Activated CD4-positive, alpha-beta T cell treated with anti-CD3 and anti-CD28 coated beads, Interleukin-2, amount 10 ng/mL, durations not matched to agents 24 days and 14 days (primary cell): ENCODE results near the gene BRMS1. TPM values are rescaled to one million over a fixed set of nuclear protein-coding genes. Genes with fewer than 3 reads are reported as not detected.

Experiments
- DNase-seq: peaks from one replicate; pipeline ENCODE4 v3.0.0; 2022
- H3K27ac Mint-ChIP-seq: one replicate; pipeline ENCODE4 v1.8.0; 2022; ENCODE audit warnings: mild to moderate bottlenecking, mixed read lengths
- H3K27me3 Mint-ChIP-seq: one replicate; pipeline ENCODE4 v1.8.0; 2022; ENCODE audit warnings: mixed read lengths
- H3K36me3 Mint-ChIP-seq: one replicate; pipeline ENCODE4 v1.8.0; 2022; ENCODE audit warnings: low read depth, mild to moderate bottlenecking, mixed read lengths
- H3K4me1 Mint-ChIP-seq: one replicate; pipeline ENCODE4 v1.8.0; 2021; ENCODE audit warnings: mixed read lengths
- H3K4me3 Mint-ChIP-seq: one replicate; pipeline ENCODE4 v1.8.0; 2022; ENCODE audit warnings: mild to moderate bottlenecking, moderate library complexity, mixed read lengths
- H3K9me3 Mint-ChIP-seq: one replicate; pipeline ENCODE4 v1.8.0; 2021; ENCODE audit warnings: mixed read lengths
- intact Hi-C: fragments of 100-400 bp; cut with micrococcal nuclease; formaldehyde crosslinking; loops from one replicate; pipeline ENCODE4 v1.15.1; 2023
- total RNA-seq: library from RNA; stranded (reverse); gene quantifications from 2 replicates; pipeline ENCODE4 v1.2.3, GENCODE V29; 2022

BRMS1 gene
- total RNA-seq, 1 donor from 2014 or later = 55.6 TPM

DNA sequence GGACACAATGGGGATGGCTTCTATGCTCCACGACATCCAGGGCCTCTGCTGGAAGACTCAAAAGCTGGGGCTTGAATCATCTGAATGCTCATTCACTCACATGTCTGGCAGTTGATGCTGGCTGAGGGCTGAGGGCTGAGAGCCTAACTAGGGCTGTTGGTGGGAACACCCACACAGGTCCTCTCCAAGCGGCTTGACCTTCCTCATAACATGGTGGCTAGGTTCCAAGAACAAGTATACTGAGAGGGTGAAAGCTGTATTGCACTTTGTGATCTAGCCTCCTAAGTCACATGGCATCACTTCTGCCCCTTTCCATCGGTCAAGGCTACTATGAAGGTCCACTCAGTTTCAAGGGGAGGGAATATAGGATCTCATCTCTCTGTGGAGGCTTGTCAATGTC, 45.7 kb downstream of the BRMS1 start:
- intact Hi-C loops = no loop called here
- no peaks in the 10 kb centered on the region for H3K4me1 Mint-ChIP-seq
- no peak overlapping the region for H3K27ac Mint-ChIP-seq
- H3K36me3 Mint-ChIP-seq = no peaks in the 10 kb centered on the region
- no peak for DNase-seq
- peaks cover 3% of the 10 kb centered on the region for H3K27me3 Mint-ChIP-seq
- no peaks in the 10 kb centered on the region for H3K9me3 Mint-ChIP-seq
- H3K4me3 Mint-ChIP-seq = no peak overlapping the region

DNA sequence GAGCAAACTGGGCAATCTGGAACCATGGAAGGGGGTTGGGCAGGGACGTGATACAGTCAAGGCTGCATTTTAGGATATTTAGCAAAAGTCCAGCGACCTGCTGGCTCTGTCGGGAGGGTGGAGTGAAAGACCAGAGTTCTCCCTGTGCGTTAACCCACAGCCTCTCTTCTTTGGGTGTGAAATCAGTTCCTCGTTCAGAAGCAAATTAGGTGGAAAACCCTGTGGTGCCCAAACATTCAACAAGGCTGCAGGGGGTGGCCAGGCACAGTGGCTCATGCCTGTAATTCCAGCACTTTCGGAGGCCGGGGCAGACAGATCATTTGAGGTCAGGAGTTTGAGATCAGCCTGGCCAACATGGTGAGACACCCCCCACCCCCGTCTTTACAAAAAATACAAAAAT, 47.3 kb downstream of the BRMS1 start:
- no peaks in the 10 kb centered on the region for H3K9me3 Mint-ChIP-seq
- intact Hi-C loops = no loop called here
- no peak overlapping the region for H3K4me3 Mint-ChIP-seq
- peaks cover 15% of the 10 kb centered on the region for H3K27me3 Mint-ChIP-seq
- no peak for DNase-seq
- H3K27ac Mint-ChIP-seq = no peak overlapping the region
- H3K36me3 Mint-ChIP-seq = no peaks in the 10 kb centered on the region
- peaks cover 3% of the 10 kb centered on the region for H3K4me1 Mint-ChIP-seq

DNA sequence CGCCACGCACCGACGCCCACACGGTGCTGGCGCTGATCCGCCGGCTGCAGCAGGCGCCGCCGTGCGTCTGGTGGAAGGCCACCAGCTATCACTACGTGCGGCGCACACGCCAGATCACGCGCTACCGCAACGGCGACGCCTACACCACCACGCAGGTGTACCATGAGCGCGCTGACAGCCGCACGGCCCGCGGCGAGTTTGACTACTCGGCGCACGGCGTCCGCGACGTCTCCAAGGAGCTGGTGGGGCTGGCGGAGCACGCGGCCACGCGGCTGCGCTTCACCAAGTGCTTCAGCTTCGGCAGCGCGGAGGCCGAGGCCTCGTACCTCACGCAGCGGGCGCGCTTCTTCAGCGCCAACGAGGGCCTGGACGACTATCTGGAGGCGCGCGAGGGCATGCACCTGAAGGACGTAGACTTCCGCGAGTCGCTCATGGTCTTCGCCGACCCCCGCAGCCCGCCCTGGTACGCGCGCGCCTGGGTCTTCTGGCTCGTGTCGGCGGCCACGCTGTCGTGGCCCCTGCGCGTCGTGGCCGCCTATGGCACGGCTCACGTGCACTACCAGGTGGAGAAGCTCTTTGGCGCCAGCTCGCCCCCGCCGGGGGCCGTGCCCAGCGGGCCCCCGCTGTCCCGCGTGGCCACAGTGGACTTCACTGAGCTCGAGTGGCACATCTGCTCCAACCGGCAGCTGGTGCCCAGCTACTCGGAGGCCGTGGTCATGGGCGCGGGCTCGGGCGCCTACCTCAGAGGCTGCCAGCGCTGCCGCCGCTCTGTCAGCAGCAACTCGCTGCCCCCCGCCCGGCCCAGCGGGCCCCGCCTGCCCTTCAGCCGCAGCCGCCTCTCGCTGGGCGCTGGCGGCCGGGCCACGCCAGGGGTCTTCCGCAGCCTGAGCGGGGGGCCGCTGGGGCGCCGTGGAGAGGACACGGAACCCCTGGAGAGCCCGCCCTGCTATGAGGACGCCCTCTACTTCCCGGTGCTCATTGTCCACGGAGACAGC, 50.0 kb downstream of the BRMS1 start:
- H3K27me3 Mint-ChIP-seq = peaks cover 30% of the 10 kb centered on the region
- intact Hi-C loops = no loop called here
- H3K36me3 Mint-ChIP-seq = no peaks in the 10 kb centered on the region
- DNase-seq = no peak
- peaks cover 4% of the 10 kb centered on the region for H3K9me3 Mint-ChIP-seq
- no peak overlapping the region for H3K4me3 Mint-ChIP-seq
- no peak overlapping the region for H3K27ac Mint-ChIP-seq
- peaks cover 16% of the 10 kb centered on the region for H3K4me1 Mint-ChIP-seq

DNA sequence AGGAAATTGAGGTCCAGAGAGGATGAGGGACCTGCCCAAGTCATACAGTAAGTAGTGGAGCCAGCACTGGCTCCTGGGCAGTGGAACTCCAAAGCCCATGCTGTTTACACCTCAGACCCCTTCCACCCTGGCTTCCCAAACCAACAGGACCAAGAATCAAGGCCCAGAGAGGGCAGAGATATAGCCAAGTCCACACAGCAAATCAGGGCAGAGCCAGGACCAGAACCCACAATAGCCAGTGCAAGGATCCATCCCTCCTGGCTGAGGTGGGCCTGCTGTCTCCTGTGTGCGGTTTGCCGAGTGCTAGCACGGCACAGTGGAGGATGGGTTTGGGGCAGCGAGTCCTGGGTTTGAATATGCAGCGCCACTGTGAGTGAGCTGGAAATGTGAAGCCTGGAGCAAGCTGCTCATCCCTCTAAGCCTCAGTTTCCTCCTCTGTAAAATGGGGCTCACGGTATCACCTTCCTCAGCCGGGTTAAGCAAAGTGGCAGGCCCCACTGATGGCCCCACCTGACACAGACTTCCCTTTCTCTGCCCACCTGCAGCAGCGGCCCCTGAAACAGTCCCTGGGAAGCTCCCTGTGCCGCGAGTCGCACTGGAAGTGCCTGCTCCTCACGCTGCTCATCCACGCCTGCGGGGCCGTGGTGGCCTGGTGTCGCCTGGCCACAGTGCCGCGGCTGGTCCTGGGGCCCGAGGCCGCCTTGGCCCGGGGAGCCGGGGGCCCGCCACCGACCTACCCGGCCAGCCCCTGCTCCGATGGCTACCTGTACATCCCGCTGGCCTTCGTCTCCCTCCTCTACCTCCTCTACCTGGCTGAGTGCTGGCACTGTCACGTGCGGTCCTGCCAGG, 50.9 kb downstream of the BRMS1 start:
- Mint-ChIP-seq H3K9me3 (peaks cover 4% of the 10 kb centered on the region), H3K36me3 (peaks cover 2% of the 10 kb centered on the region), H3K4me1 (peaks cover 24% of the 10 kb centered on the region), H3K27me3 (peaks cover 32% of the 10 kb centered on the region), H3K27ac (no peak overlapping the region), H3K4me3 (no peak overlapping the region)
- intact Hi-C loops = no loop called here
- peak; percentile 55 for DNase-seq

DNA sequence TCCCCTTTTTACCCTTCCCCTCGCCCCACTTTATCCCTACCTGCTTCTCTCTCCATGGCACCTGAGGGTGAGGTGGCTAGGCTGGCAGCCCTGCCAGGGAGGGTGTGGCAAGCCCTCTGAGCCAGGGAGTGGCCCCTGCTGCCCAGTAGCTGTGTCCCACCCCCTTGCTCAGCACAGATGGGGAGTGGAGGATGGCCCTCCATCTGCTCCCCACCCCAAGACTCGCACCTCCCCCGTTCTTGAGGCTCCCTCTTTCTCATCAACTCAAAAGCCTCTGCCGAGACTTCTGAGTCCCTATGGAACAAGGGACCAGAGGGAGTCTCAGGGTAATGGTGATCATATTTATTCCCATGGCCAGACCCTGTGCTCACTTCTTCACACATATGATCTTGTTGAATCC, 51.6 kb downstream of the BRMS1 start:
- Mint-ChIP-seq H3K9me3 (peaks cover 4% of the 10 kb centered on the region), H3K4me1 (peaks cover 25% of the 10 kb centered on the region), H3K4me3 (no peak overlapping the region), H3K27ac (no peak overlapping the region), H3K27me3 (peaks cover 32% of the 10 kb centered on the region), H3K36me3 (peaks cover 2% of the 10 kb centered on the region)
- no peak for DNase-seq
- intact Hi-C loops = no loop called here

DNA sequence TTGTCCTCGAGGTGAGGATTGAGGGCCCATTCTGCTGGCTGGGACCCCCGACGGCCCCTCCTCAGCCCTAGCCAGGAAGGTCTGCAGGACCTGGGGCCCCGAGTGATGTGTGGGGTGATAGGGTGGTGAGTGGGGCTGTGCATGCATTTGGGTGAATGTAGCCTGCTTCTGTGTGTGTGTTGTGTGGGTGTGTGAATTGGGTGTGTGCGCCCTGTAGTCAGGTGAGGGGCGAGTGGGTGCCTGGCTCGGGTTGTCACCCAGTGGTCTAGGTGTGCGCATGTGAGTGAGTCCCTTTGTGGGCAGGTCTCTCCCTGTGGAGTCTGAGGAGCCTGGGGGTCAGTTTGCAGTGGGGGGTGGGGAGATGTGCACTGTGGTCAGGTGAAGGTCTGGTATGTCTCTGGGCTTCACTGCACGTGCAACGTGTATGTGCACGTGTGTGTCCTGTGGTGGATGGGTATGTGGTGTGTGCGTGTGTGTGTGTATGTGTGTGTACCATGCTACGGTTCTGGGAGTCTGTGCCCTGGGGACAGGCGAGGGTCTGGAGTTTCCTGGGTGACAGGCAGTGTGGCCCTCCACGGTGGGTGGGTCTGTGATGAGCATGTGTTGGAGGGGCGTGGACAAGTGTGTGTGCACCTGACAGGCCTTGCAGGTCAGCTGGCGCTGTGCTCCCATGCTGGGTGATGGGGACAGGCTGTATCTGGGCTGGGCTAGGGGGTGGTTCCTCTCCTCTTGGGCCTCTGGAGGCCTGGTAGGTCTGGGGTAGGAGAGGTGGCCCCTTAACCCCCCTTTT, 52.2 kb downstream of the BRMS1 start:
- Mint-ChIP-seq H3K4me1 (peaks cover 28% of the 10 kb centered on the region), H3K36me3 (peaks cover 2% of the 10 kb centered on the region), H3K27ac (peak overlapping the region; percentile 16), H3K4me3 (peak overlapping the region; percentile 65), H3K27me3 (peaks cover 32% of the 10 kb centered on the region), H3K9me3 (peaks cover 4% of the 10 kb centered on the region)
- intact Hi-C loops = no loop called here
- DNase-seq = peak; percentile 58

DNA sequence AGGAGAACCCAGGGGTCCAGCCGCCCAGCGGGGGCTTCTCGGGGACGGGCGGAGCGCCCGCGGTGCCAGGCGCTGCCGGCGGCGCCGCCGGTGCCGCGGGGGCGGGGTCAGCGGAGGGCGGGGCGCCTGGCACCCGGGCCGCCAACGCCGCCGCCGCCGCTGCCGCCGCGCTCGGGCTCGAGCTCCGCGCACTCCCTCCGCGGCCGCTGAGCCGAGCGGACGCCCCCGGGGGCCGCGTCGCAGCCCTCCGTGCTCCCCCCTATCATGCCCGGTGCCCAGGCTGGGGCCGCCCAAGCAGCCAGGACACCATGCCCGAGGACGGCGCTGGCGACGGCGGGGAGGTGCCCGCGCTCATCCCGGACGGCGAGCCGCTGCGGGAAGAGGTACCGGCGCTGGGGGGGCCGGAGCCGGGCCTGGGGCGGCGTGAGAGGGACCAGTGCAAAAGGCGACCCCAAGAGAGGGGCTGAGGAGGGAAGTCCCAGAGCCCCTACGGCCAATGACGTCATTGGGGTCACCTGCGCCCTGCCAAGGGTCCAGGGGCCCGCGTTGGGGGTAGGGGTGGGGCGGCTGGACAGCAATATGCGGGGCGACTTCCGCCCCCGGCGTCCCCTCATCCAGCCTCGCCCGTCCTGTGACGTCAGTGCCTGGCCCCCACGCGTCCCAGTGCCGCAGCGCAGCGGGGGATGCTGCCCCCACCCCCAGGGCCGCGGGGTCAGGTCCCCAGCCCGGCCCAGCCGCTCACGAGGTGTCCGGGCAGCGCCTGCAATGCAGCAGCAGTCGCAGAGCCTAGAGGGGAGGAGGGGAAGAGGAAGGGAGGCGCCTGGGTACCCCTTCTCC, 53.0 kb downstream of the BRMS1 start, which contains the start of gene TMEM151A:
TSS of gene TMEM151A (plus strand) at position 189 of the 837 bp plus-strand sequence. CDS start at position 309, 120 bp downstream.
- H3K9me3 Mint-ChIP-seq = peaks cover 4% of the 10 kb centered on the region
- peaks cover 29% of the 10 kb centered on the region for H3K4me1 Mint-ChIP-seq
- H3K27me3 Mint-ChIP-seq = peaks cover 32% of the 10 kb centered on the region
- H3K36me3 Mint-ChIP-seq = peaks cover 4% of the 10 kb centered on the region
- H3K27ac Mint-ChIP-seq = peak within 1 kb of the TSS; percentile 16
- DNase-seq = peak; percentile 75
- peak within 1 kb of the TSS; percentile 84 for H3K4me3 Mint-ChIP-seq
- intact Hi-C loops = no loop called here

DNA sequence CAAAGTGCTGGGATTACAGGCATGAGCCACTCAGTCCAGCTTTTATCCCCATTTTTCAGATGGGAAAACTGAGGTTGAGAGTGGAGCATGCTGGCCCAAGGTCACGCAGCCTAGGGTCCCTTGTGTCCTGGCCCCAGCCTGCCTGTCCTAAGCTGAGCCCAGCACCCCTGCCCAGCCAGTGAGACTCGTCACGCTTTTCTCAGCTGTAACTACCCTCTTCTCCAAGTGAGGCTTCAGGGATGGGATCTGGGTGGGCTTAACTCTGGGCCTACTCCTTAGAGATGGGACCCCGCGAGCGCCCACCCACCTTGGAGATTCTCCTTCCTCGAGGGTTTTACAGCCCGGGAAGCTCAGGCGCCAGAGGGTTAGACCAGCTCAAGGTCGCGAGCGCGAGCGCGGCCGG, 53.6 kb downstream of the BRMS1 start:
- intact Hi-C loops = no loop called here
- no peak overlapping the region for H3K27ac Mint-ChIP-seq
- H3K36me3 Mint-ChIP-seq = peaks cover 4% of the 10 kb centered on the region
- DNase-seq = peak; percentile 59
- H3K4me1 Mint-ChIP-seq = peaks cover 32% of the 10 kb centered on the region
- peaks cover 4% of the 10 kb centered on the region for H3K9me3 Mint-ChIP-seq
- H3K4me3 Mint-ChIP-seq = no peak overlapping the region
- H3K27me3 Mint-ChIP-seq = peaks cover 32% of the 10 kb centered on the region

DNA sequence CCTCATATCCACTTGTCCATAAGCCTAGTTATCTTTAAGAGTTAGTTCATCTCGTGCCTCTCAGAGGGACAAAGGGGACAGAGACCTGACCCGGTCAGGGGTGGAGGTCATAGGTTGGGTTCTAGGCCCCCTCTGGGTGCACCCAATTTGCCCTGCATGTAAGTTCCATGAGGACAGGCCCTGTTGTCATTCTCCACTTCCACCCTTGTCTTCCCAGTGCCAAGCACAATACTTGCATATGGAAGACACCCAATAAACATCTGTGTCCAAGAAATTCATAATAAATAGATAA, 54.6 kb downstream of the BRMS1 start:
- intact Hi-C loops = no loop called here
- Mint-ChIP-seq H3K4me1 (peaks cover 32% of the 10 kb centered on the region), H3K4me3 (peak overlapping the region; percentile 84), H3K9me3 (peaks cover 4% of the 10 kb centered on the region), H3K27ac (peak overlapping the region; percentile 51), H3K36me3 (peaks cover 4% of the 10 kb centered on the region), H3K27me3 (peaks cover 32% of the 10 kb centered on the region)
- peak; percentile 56 for DNase-seq

DNA sequence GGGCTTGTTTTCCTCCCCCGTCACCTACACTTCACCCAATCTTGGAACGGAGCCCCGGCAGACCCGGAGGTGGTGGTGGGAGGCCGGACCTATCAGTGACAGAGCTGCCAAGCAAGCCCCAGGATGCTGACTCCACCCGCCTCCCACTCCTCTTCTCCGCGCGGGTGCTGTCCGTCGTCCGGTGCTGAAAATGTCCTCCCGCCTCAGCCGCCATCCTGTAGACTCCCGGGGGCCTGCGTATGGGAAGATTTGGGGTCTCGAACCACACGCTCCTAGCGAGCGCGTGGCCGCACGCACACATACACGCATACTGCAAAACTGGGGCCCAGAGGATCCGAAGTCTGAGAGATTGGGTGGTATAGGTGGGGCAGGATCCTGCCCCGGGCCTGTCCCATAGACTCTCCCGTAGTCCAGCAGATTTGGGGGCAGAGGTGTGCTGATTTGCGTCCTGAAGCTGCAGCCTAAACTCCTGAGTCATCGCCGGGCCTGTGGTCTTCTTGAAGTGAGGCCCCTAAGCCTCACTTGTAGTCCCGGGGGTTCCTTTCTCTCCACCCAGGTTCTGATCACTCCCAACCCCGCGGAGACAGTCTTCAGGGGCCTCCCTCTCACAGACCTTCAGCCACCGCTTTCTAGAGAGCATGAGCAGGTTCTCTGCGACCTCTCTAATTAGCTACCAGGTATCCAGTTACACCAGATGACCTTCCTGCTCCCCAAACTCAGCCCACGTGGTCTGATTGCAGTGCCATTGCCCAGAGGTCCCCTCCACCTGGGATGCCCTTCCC, 55.2 kb downstream of the BRMS1 start:
- peak; percentile 95 for DNase-seq
- H3K9me3 Mint-ChIP-seq = peaks cover 4% of the 10 kb centered on the region
- peak overlapping the region; percentile 96 for H3K27ac Mint-ChIP-seq
- peaks cover 32% of the 10 kb centered on the region for H3K27me3 Mint-ChIP-seq
- peaks cover 32% of the 10 kb centered on the region for H3K4me1 Mint-ChIP-seq
- H3K36me3 Mint-ChIP-seq = peaks cover 4% of the 10 kb centered on the region
- intact Hi-C loops = loop anchor here (1.0 kb wide), 4 partner anchors 23 to 577 kb away; partner anchors contain the start of genes BRMS1 and KAT5
- peak overlapping the region; percentile 84 for H3K4me3 Mint-ChIP-seq

DNA sequence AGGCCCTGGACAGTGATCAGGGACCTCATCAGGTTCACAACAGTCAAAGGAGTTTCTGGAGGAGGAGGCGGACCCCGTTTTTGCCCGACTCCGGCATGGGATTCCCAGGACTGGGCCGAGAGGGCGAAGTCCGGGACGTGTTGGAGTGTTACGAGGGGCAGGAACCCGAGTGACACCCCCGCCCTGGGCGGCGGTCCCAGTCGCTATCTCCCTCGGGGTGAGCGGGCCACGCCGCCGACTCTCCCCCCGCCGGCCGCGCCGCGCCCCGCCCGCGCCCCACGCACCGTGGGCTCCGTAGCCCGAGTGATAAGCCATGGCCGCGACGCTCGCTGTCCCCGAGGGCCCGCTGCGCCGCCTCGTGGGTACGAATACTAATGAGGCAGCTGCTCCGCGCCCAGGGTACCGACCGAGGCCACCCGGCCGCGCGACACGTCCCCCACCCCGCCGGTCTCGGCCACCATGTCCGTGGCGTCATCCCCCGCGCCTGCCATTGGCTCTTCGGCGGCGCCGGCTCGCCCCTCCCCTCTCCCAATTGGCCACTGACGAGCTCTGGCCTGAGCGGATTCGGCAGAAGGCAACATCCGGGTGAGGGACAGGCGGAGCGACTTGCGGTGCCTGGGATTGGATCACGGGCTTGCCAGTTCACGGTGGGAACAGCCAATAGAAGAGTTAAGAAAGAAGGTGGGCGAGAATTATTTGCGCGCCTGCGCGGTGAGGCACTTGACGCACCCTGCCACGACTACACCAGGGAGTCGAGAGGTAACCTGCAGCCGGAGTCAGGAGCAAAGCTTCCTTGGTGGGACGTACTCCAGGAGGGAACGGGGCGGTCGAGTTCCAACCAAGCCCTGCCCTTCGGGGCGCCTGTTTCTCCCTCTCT, 56.0 kb downstream of the BRMS1 start, which contains the start of gene YIF1A:
TSS of gene YIF1A (minus strand) at position 473 of the 877 bp plus-strand sequence. CDS start at position 315, 158 bp downstream.
- H3K4me3 Mint-ChIP-seq = peak within 1 kb of the TSS; percentile 84

More for the DNA sequence above, 56.0 kb downstream of the BRMS1 start, which contains the start of gene YIF1A:
- Mint-ChIP-seq H3K9me3 (peaks cover 4% of the 10 kb centered on the region), H3K4me1 (peaks cover 32% of the 10 kb centered on the region), H3K27ac (peak within 1 kb of the TSS; percentile 96), H3K27me3 (peaks cover 30% of the 10 kb centered on the region), H3K36me3 (peaks cover 4% of the 10 kb centered on the region)
- intact Hi-C loops = loop anchor here (1.0 kb wide), 4 partner anchors 23 to 577 kb away; partner anchors contain the start of genes BRMS1 and KAT5
- DNase-seq = peak; percentile 100
